ENCODE results near the gene CADPS2.

DNA sequence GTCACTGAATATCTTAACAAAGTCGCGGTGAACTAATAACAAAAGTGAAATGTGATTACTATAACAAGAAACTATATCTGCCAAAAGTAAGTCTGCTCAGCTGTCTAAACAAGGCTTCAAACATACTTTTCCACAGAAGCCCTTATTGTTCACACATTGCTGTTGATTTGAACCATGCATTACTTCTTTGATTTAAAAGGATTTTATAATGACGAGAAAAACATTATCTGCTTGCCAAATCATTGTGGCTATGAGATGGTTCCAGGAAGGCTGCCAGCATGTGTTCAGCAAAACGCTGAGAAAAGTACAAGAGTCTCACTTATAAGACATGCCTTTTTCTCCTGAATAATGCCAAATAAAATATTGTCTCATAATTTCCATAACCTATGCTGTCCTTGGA, 211.8 kb downstream of the CADPS2 start:
- TF ChIP-seq, protein P1, sequence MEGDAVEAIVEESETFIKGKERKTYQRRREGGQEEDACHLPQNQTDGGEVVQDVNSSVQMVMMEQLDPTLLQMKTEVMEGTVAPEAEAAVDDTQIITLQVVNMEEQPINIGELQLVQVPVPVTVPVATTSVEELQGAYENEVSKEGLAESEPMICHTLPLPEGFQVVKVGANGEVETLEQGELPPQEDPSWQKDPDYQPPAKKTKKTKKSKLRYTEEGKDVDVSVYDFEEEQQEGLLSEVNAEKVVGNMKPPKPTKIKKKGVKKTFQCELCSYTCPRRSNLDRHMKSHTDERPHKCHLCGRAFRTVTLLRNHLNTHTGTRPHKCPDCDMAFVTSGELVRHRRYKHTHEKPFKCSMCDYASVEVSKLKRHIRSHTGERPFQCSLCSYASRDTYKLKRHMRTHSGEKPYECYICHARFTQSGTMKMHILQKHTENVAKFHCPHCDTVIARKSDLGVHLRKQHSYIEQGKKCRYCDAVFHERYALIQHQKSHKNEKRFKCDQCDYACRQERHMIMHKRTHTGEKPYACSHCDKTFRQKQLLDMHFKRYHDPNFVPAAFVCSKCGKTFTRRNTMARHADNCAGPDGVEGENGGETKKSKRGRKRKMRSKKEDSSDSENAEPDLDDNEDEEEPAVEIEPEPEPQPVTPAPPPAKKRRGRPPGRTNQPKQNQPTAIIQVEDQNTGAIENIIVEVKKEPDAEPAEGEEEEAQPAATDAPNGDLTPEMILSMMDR (conservative IDR thresholded peaks at IDR 0.05 in 1 of 2, IDR thresholded peaks at IDR 0.05 in 1 of 2; ENCODE audit: low read depth in 1 of 2, low read length in 2 of 2), result no peak
- TF ChIP-seq EZH2 (IDR thresholded peaks at IDR 0.05; ENCODE audit: low read length, missing control alignments), result no peak
